DND-41 (cell line): Measurements from ENCODE around the gene C1orf216.

ENCODE experiments used
- ATAC-seq: fragments of 200-7000 bp; cut with Tn5 transposase; 3 replicates; pipeline ENCODE4 v1.9.1; 2021; ENCODE audit warnings: low read depth; ENCODE audit not compliant: insufficient read depth
- DNase-seq: peaks from one replicate; pipeline ENCODE4 v3.0.0-alpha.2; 2020
- H2AFZ ChIP-seq: 2 replicates; pipeline ENCODE4 v1.6.0; 2012; ENCODE audit warnings: low read depth, low read length
- H3K27ac ChIP-seq: 2 replicates; pipeline ENCODE4 v1.5.1; 2012; ENCODE audit warnings: low read length, inconsistent platforms
- H3K27me3 ChIP-seq: fragments of 200-600 bp; sonication (generic); 2 replicates; pipeline ENCODE4 v1.6.0; 2012; ENCODE audit warnings: low read length, mild to moderate bottlenecking, inconsistent platforms; ENCODE audit not compliant: insufficient read depth, poor library complexity
- H3K36me3 ChIP-seq: 2 replicates; pipeline ENCODE4 v1.5.1; 2012; ENCODE audit warnings: low read length, inconsistent platforms; ENCODE audit not compliant: insufficient read depth
- H3K4me1 ChIP-seq: 2 replicates; pipeline ENCODE4 v1.5.1; 2012; ENCODE audit warnings: mild to moderate bottlenecking, low read length; ENCODE audit not compliant: insufficient read depth
- H3K4me2 ChIP-seq: 2 replicates; pipeline ENCODE4 v1.6.0; 2012; ENCODE audit warnings: mild to moderate bottlenecking, moderate library complexity, low read length, inconsistent platforms; ENCODE audit not compliant: insufficient read depth
- H3K4me3 ChIP-seq, 2 experiments: fragments of 200-600 bp in 1 of 2; shearing (Covaris generic) in 1 of 2; 2 replicates each; pipeline ENCODE4 v1.5.1; 2012 to 2016; ENCODE audit warnings: inconsistent platforms in 2 of 2, low read length in 2 of 2, mild to moderate bottlenecking in 2 of 2, low read depth in 1 of 2, moderate library complexity in 1 of 2
- H3K79me2 ChIP-seq: 2 replicates; pipeline ENCODE4 v1.6.0; 2012; ENCODE audit warnings: low read length, inconsistent platforms; ENCODE audit not compliant: insufficient read depth
- H3K9ac ChIP-seq: 2 replicates; pipeline ENCODE4 v1.6.0; 2012; ENCODE audit warnings: low read depth, mild to moderate bottlenecking, inconsistent platforms, low read length, moderate library complexity
- H3K9me3 ChIP-seq: 2 replicates; pipeline ENCODE4 v1.5.1; 2012; ENCODE audit warnings: low read length, moderate library complexity, mild to moderate bottlenecking, inconsistent platforms; ENCODE audit not compliant: insufficient read depth, severe bottlenecking
- H4K20me1 ChIP-seq: 2 replicates; pipeline ENCODE4 v1.6.0; 2012; ENCODE audit warnings: low read length; ENCODE audit not compliant: insufficient read depth
- EZH2 ChIP-seq: IDR thresholded peaks from 3 replicates; pipeline ENCODE4 v1.6.1; 2012; ENCODE audit warnings: borderline replicate concordance, low read depth, mild to moderate bottlenecking, moderate library complexity, low read length, inconsistent platforms; ENCODE audit not compliant: severe bottlenecking
- TF ChIP-seq, protein P1 (sequence below): IDR thresholded peaks from 2 replicates; pipeline ENCODE4 v1.5.1; 2012; ENCODE audit warnings: borderline replicate concordance, low read length, moderate library complexity, mild to moderate bottlenecking; ENCODE audit not compliant: poor library complexity, severe bottlenecking; ENCODE audit errors: extremely low read depth

Gene C1orf216

DNA sequence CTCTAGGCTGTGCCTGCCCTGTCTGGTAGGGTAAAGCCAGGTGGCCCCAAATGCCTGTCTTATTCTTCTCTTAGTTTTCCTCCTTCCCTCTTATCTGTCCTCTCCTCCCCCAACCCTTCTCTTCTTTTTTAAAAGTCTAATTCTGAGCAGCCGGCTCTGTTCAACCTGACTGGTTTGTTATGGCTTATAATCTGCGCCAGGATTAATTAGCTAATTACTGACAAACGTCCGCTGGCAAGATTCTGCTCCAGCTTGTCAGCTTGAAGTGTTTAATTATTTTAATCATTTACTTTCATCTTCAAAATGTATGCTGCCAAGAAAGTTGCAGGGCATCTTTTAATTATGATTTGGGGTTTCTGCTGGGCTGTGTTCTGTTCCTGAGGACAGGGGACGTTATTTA lies 50.2 kb downstream of the C1orf216 start:
- Histone ChIP-seq H3K4me2 (no peak overlapping the region), H2AFZ (no peak overlapping the region), H3K27ac (no peak overlapping the region), H3K9ac (no peak overlapping the region), H3K9me3 (no peaks in the 10 kb centered on the region), H3K27me3 (no peaks in the 10 kb centered on the region), H3K79me2 (no peaks in the 10 kb centered on the region), H3K4me1 (no peaks in the 10 kb centered on the region), H3K4me3 (no peak overlapping the region), H4K20me1 (no peaks in the 10 kb centered on the region), H3K36me3 (no peaks in the 10 kb centered on the region)
- DNase-seq, result no peak
- no peak for ATAC-seq
- TF ChIP-seq EZH2, result no peak
- TF ChIP-seq, protein P1, sequence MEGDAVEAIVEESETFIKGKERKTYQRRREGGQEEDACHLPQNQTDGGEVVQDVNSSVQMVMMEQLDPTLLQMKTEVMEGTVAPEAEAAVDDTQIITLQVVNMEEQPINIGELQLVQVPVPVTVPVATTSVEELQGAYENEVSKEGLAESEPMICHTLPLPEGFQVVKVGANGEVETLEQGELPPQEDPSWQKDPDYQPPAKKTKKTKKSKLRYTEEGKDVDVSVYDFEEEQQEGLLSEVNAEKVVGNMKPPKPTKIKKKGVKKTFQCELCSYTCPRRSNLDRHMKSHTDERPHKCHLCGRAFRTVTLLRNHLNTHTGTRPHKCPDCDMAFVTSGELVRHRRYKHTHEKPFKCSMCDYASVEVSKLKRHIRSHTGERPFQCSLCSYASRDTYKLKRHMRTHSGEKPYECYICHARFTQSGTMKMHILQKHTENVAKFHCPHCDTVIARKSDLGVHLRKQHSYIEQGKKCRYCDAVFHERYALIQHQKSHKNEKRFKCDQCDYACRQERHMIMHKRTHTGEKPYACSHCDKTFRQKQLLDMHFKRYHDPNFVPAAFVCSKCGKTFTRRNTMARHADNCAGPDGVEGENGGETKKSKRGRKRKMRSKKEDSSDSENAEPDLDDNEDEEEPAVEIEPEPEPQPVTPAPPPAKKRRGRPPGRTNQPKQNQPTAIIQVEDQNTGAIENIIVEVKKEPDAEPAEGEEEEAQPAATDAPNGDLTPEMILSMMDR, result no peak

DNA sequence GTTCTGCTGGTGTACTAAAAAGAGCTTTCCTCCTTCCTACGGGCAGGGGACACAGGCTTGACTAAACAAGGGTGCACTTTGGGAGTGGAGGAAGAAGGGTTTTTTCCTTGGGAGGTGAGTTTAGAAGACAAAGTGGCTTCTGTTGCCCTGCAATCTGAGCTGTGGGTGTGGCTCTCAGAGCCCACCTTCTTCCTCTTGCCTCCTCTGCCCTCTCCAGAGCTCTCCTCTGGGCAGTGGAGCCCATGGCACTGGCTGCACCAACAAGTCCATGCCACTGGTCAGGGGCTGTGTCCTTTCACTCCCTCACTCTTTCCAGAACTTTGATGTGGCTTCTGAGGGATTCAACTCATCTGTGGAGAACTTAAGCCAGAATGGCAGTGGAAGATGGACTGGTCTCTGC lies 51.8 kb downstream of the C1orf216 start:
- no peak for DNase-seq
- Histone ChIP-seq H3K27ac (no peak overlapping the region), H3K9ac (no peak overlapping the region), H3K4me2 (no peak overlapping the region), H2AFZ (no peak overlapping the region), H3K4me3 (no peak overlapping the region), H3K9me3 (no peaks in the 10 kb centered on the region), H3K36me3 (no peaks in the 10 kb centered on the region), H3K4me1 (no peaks in the 10 kb centered on the region), H3K79me2 (no peaks in the 10 kb centered on the region), H3K27me3 (no peaks in the 10 kb centered on the region), H4K20me1 (no peaks in the 10 kb centered on the region)
- TF ChIP-seq, protein P1, result no peak
- TF ChIP-seq EZH2, result no peak
- ATAC-seq, result no peak

DNA sequence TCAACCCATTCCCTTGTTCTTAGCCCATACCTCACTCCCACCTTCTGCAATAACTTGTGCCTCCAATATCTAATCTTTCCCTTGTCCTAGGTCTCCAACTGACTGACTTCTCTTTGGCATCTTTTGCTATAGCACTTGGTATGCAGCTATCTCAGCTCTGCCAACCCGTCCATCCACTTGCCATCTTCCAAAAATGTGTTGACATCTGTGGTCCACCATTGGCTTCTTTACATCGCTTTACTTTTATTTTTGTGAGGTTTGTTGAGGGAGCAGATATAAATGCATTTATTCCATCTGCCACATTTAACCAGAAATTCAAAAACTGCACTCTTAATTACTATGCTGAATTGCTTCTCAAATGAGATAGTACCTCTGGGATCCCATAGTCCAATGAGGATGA lies 52.5 kb downstream of the C1orf216 start:
- ATAC-seq, result no peak

More for the DNA sequence above, 52.5 kb downstream of the C1orf216 start:
- no peaks in the 10 kb centered on the region for H3K36me3 ChIP-seq
- H3K9ac ChIP-seq, result no peak overlapping the region
- H3K4me1 ChIP-seq, result no peaks in the 10 kb centered on the region
- H3K4me3 ChIP-seq, result no peak overlapping the region
- H3K27me3 ChIP-seq, result no peaks in the 10 kb centered on the region
- no peaks in the 10 kb centered on the region for H4K20me1 ChIP-seq
- H3K4me2 ChIP-seq, result no peak overlapping the region
- no peak overlapping the region for H3K27ac ChIP-seq
- no peaks in the 10 kb centered on the region for H3K79me2 ChIP-seq
- no peaks in the 10 kb centered on the region for H3K9me3 ChIP-seq
- TF ChIP-seq EZH2, result no peak
- TF ChIP-seq, protein P1, result no peak
- H2AFZ ChIP-seq, result no peak overlapping the region
- no peak for DNase-seq
